ENCODE measurements around the gene BLOC1S3.

Gene BLOC1S3

DNA sequence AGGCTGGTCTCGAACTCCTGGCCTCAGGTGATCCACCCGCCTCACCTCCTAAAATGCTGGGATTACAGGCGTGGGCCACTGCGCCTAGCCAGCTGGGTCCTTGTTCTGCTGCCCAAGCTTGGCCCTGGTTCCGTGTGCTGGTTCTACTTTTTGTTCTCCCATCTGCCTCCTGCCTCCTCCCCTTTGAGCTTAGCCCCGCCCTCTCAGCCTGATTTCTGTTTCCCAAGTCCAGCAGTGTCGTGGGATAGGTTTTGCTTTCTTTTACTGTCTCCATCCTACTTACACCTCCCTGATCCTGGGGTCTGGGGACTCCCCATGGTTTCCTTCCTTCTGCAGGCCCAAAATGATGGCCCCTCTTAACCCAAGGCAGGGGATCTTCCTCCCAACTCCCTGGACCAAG lies 2.4 kb downstream of the BLOC1S3 start:
- no peaks in the 10 kb centered on the region for H3K27me3 Mint-ChIP-seq
- H3K36me3 Mint-ChIP-seq (ENCODE audit: low read depth): no peaks in the 10 kb centered on the region
- H3K27ac Mint-ChIP-seq: peak overlapping the region; percentile 37
- peak overlapping the region; percentile 78 for H3K4me3 Mint-ChIP-seq
- no peaks in the 10 kb centered on the region for H3K9me3 Mint-ChIP-seq
- H3K4me1 Mint-ChIP-seq (ENCODE audit: low read depth): peaks cover 22% of the 10 kb centered on the region

DNA sequence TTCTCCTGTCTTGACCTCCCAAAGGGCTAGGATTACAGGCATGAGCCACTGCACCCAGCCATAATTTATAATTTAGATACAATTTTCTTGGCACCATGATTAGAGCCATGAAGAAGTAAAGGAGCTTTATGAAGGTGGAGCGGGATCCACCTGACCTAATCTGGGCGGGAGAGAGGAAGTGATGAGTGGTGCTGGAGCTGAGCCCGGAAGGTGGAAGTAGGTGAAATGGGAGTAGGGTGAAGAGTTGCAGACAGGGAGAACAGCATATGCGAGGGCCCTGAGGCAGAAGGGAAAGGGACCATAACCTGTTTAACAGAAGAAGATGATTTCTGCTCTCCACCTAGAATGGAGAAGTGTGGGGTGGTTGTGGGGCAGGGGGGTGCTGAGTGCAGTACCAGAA lies 4.2 kb downstream of the BLOC1S3 start:
- Mint-ChIP-seq H3K9me3 (no peaks in the 10 kb centered on the region), H3K4me3 (no peak overlapping the region), H3K27ac (peak overlapping the region; percentile 32), H3K4me1 (ENCODE audit: low read depth) (peaks cover 18% of the 10 kb centered on the region), H3K27me3 (no peaks in the 10 kb centered on the region), H3K36me3 (ENCODE audit: low read depth) (no peaks in the 10 kb centered on the region)

DNA sequence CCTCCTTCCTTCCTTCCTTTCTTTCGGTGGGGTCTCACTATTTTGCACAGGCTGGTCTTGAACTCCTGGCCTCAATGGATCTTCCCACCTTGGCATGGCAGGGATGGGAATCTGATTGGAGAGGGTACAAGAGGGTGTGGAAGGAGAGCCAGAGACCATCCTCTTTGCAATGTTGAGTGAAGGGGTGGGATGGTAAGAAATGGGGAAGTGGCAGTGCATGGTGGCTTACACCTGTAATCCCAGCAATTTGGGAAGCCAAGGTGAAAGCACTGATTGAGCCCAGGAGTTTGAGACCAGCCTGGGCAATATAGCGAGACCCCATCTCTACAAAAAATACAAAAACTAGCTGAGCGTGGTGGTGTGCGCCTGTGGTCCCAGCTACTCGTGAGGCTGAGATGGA lies 5.5 kb downstream of the BLOC1S3 start:
- H3K36me3 Mint-ChIP-seq (ENCODE audit: low read depth): no peaks in the 10 kb centered on the region
- H3K4me3 Mint-ChIP-seq: no peak overlapping the region
- no peak overlapping the region for H3K27ac Mint-ChIP-seq
- no peaks in the 10 kb centered on the region for H3K9me3 Mint-ChIP-seq
- no peaks in the 10 kb centered on the region for H3K27me3 Mint-ChIP-seq
- peaks cover 18% of the 10 kb centered on the region for H3K4me1 Mint-ChIP-seq (ENCODE audit: low read depth)

DNA sequence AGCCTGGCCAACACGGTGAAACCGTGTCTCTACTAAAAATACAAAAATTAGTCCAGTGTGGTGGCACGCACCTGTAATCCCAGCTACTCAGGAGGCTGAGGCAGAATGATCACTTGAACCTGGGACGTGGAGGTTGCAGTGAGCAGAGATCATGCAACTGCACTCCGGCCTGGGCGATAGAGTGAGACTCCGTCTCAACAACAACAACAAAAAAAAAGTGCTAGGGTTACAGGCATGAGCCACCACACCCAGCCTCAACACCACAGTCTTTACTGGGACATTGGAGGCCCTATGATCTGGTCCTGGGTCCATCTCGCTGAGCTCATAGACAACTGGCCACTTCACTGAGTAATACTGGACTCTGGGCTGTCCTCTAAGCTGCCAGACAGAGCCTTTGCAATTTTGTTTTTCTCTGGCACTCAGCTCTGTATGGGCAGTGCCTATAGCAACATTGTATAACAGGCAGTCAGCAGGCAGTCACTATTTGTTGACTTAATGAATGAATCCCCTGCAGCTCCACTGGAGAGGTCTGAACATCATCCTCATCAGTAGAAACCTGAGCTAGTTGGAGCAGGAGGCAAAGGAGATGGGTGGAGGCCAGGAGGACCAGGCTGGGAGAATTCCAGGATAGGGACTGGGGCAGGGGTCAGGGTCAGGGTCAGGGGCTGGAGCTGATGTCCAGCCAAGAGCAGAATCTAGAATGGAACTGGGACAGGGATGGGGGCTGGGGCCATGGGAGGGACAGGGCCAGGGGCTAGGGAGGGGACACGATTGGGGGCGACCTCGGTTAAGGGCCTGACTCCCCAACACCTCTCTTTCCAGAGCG lies 8.1 kb downstream of the BLOC1S3 start:
- H3K27me3 Mint-ChIP-seq: no peaks in the 10 kb centered on the region
- no peak overlapping the region for H3K27ac Mint-ChIP-seq
- peaks cover 1% of the 10 kb centered on the region for H3K4me1 Mint-ChIP-seq (ENCODE audit: low read depth)
- H3K4me3 Mint-ChIP-seq: no peak overlapping the region
- peaks cover 5% of the 10 kb centered on the region for H3K36me3 Mint-ChIP-seq (ENCODE audit: low read depth)
- H3K9me3 Mint-ChIP-seq: no peaks in the 10 kb centered on the region

DNA sequence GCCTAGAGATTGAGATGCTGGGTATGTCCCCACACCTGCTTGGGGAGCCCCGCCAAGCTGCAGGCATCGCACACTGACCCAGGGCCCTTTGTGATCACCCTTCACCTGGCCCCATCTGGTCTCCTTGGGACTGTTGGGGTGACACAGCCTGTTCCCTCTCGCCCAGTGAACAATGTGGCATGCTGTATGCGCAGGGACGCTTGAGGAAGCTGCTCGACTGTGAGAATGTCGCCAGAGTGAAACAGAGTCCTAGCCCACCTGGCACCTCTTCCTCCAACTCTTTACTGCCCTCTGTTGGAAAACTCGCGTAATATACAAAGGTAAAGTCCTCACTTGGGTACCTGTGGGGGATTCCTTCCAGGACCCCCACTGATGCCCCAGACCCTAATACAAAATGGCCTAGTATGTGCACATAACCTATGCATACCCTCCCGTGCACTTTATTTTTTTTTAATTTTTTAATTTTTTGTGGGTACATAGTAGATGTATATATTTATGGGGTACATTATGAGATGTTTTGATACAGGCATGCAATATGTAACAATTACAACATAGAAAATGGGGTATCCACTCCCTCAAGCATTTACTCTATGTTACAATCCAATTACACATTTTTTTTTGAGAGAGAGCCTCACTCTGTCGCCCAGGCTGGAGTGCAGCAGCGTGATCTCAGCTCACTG lies 9.0 kb downstream of the BLOC1S3 start:
- H3K36me3 Mint-ChIP-seq (ENCODE audit: low read depth): peaks cover 5% of the 10 kb centered on the region
- H3K4me1 Mint-ChIP-seq (ENCODE audit: low read depth): no peaks in the 10 kb centered on the region
- no peak overlapping the region for H3K4me3 Mint-ChIP-seq
- no peak overlapping the region for H3K27ac Mint-ChIP-seq
- H3K9me3 Mint-ChIP-seq: no peaks in the 10 kb centered on the region
- no peaks in the 10 kb centered on the region for H3K27me3 Mint-ChIP-seq

DNA sequence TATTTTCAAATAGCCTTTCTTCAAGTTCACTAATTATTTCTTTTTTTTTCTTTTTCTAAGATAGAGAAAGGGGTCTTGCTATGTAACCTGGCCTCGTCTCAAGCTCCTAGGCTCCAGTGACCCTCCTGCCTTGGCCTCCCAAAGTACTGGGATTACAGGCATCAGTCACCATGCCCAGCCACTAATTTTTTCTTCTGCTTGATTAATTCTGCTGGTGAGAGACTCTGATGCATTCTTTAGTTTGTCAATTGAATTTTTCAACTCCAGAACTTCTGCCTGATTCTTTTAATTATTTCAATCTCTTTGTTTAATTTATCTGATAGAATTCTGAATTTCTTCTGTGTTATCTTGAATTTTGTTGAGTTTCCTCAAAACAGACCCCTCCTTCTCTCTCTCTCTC lies 11.4 kb downstream of the BLOC1S3 start:
- Mint-ChIP-seq H3K9me3 (no peaks in the 10 kb centered on the region), H3K36me3 (ENCODE audit: low read depth) (peaks cover 5% of the 10 kb centered on the region), H3K4me1 (ENCODE audit: low read depth) (no peaks in the 10 kb centered on the region), H3K27me3 (no peaks in the 10 kb centered on the region), H3K4me3 (no peak overlapping the region), H3K27ac (no peak overlapping the region)

DNA sequence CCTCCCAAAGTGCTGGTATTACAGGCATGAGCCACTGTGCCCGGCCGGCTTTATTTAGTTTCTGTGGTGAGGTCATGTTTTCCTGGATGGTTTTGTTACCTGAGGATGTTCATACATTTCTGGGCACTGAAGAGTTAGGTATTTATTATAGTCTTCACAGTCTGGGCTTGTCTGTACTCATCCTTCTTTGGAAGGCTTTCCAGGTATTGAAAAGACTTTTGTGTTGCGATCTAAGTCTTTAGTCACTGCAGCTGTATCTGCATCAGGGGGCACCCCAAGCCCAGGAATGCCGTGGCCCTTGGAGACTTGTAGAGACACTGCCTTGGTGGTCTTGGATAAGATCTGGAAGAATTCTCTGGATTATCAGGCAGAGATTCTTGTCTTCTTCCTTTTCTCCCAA lies 12.8 kb downstream of the BLOC1S3 start:
- Mint-ChIP-seq H3K36me3 (ENCODE audit: low read depth) (peaks cover 5% of the 10 kb centered on the region), H3K4me3 (no peak overlapping the region)

DNA sequence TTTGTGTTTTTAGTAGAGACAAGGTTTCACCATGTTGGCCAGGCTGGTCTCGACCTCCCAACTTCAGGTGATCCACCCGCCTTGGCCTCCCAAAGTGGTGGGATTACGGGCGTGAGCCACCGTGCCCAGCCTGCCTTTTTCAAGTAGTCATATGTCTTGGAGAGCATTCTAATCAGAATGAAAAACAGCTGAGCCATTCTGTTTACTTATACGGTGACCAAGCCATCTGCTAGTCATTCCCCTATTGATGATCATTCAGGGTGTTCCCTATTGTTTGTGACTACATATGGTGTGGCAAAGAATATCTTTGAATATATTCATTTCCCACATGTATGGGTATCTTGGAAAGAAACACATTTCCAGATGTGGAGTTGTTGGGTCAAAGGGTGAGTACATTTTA lies 17.2 kb downstream of the BLOC1S3 start:
- Mint-ChIP-seq H3K27me3 (no peaks in the 10 kb centered on the region), H3K9me3 (no peaks in the 10 kb centered on the region), H3K4me1 (ENCODE audit: low read depth) (no peaks in the 10 kb centered on the region), H3K36me3 (ENCODE audit: low read depth) (no peaks in the 10 kb centered on the region), H3K4me3 (no peak overlapping the region), H3K27ac (no peak overlapping the region)

More for the DNA sequence above, 12.8 kb downstream of the BLOC1S3 start:
- Mint-ChIP-seq H3K27ac (no peak overlapping the region), H3K27me3 (no peaks in the 10 kb centered on the region), H3K4me1 (ENCODE audit: low read depth) (no peaks in the 10 kb centered on the region), H3K9me3 (no peaks in the 10 kb centered on the region)

DNA sequence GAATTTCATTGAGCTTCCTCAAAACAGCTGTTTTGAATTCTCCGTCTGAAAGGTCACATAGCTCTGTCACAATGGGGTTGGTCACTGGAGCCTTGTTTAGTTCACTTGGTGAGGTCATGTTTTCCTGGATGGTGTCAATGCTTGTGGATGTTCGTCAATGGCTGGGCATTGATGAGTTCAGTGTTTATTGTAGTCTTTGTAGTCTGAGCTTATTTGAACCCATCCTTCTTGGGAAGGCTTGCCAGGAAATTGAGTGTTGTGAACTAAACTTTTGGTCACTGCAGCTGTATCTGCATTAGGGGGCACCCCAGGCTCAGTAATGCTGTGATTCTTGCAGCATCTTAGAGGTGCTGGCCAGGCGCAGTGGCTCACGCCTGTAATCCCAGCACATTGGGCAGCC lies 22.0 kb downstream of the BLOC1S3 start:
- Mint-ChIP-seq H3K27ac (no peak overlapping the region), H3K9me3 (no peaks in the 10 kb centered on the region), H3K36me3 (ENCODE audit: low read depth) (no peaks in the 10 kb centered on the region), H3K4me3 (no peak overlapping the region), H3K4me1 (ENCODE audit: low read depth) (no peaks in the 10 kb centered on the region), H3K27me3 (no peaks in the 10 kb centered on the region)

DNA sequence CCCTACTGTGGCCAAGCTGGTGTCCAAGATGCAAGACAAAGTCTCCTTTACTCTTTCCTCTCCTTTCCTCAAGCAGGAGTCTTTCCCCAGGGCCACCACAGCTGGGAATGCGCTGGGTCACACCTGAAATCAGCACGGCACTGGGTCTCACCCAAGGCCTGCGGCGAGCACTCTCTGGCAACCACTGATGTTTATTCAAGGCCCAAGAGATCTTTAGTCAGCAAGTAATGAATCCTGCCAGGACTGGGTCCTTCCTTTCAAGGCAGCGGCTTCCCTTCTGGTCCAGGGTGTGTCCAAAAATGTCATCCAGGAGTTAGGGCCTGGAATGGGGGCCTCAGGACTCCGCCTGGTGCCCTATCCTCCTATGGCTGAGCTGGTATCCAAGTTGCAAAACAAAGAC lies 24.1 kb downstream of the BLOC1S3 start:
- H3K4me3 Mint-ChIP-seq: no peak overlapping the region
- no peaks in the 10 kb centered on the region for H3K9me3 Mint-ChIP-seq
- no peaks in the 10 kb centered on the region for H3K27me3 Mint-ChIP-seq
- H3K4me1 Mint-ChIP-seq (ENCODE audit: low read depth): no peaks in the 10 kb centered on the region
- H3K36me3 Mint-ChIP-seq (ENCODE audit: low read depth): no peaks in the 10 kb centered on the region
- H3K27ac Mint-ChIP-seq: no peak overlapping the region

DNA sequence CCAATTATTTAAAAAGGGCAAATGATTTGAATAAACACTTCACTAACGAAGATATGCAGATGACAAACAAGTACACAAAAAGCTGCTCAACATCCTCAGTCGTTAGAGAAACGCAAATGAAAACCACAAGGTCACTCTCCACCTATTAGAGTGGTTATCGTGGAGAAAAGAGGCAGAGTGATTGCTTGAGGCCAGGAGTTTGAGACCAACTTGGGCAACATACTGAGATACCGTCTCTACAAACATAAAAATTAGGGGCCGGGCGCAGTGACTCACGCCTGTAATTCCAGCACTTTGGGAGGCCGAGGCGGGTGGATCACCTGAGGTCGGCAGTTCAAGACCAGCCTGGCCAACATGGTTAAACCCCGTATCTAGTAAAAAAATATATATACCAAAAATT lies 27.2 kb downstream of the BLOC1S3 start:
- Mint-ChIP-seq H3K9me3 (no peaks in the 10 kb centered on the region), H3K4me3 (no peak overlapping the region), H3K36me3 (ENCODE audit: low read depth) (no peaks in the 10 kb centered on the region), H3K4me1 (ENCODE audit: low read depth) (no peaks in the 10 kb centered on the region), H3K27ac (no peak overlapping the region), H3K27me3 (no peaks in the 10 kb centered on the region)

DNA sequence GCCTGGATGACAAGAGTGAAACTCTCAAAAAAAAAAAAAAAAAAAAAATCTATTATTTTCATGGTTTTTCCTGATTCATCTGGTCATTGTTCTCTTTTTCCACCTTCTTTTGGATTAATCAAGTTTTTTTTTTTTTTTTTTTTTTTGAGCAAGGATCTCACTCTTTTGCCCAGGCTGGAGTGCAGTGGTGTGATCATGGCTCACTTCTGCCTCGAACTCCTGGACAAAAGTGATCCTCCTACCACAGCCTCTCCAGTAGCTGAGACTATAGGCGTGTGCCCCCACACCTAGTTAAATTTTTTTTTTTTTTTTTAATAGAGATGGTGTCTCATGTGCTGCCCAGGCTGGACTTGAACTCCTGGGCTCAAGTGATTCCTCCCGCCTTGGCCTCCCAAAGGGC lies 27.7 kb downstream of the BLOC1S3 start:
- no peaks in the 10 kb centered on the region for H3K27me3 Mint-ChIP-seq
- H3K4me3 Mint-ChIP-seq: no peak overlapping the region
- no peaks in the 10 kb centered on the region for H3K9me3 Mint-ChIP-seq
- no peaks in the 10 kb centered on the region for H3K4me1 Mint-ChIP-seq (ENCODE audit: low read depth)
- no peak overlapping the region for H3K27ac Mint-ChIP-seq
- H3K36me3 Mint-ChIP-seq (ENCODE audit: low read depth): no peaks in the 10 kb centered on the region

DNA sequence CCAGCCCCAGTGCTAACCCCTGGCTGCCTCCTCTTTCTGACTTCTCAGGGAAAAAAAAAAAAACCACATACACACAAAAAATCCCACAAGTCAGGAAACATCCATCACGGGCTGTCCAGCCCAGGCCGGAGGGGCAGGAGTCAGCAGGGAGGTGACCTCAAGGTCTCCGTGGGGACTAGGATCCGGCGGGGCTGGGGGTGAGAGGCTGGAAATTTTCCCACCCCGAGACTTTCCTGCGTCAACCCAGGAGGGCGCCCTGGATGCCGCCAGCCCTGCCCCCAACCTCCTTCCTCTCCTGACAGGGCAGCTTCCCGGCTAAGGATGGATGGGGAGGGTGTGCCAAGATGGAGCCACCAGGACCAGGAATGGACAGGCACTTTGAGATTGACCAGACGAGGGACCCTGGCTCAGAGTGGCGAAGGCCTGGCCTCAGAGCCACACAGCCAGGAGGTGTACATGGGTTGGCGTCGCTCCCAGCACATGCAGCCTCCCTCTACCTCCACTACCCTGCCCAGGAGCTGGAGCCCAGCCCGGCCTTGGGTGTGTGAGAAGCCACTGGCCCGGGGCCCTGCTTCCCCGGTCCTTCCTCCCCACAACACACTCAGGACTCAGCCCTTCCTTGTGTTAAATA lies 33.3 kb downstream of the BLOC1S3 start:
- H3K27ac Mint-ChIP-seq: no peak overlapping the region
- H3K9me3 Mint-ChIP-seq: no peaks in the 10 kb centered on the region
- H3K4me1 Mint-ChIP-seq (ENCODE audit: low read depth): no peaks in the 10 kb centered on the region
- H3K27me3 Mint-ChIP-seq: peaks cover 25% of the 10 kb centered on the region
- no peak overlapping the region for H3K4me3 Mint-ChIP-seq
- H3K36me3 Mint-ChIP-seq (ENCODE audit: low read depth): no peaks in the 10 kb centered on the region

DNA sequence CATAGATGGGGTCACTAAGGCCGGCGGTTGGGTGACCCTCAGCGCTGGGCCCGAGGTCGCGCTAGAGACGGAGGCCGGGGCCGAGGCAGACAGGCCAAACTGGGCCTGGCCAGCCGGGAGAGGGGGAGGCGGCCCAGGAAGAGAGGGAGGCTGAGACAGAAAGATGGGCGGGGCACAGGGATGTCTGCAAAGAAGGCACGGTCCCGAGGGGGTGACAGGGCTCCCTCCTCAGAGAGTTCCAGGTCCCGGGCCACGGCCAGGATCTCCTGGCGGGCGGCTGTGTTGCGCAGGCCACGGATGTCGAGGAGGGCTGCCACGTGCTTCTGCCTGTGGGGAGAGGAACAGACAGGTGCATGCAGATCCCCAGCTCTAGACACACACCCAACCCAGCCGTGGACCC lies 34.4 kb downstream of the BLOC1S3 start:
- Mint-ChIP-seq H3K27me3 (peaks cover 27% of the 10 kb centered on the region), H3K9me3 (no peaks in the 10 kb centered on the region), H3K27ac (no peak overlapping the region), H3K36me3 (ENCODE audit: low read depth) (no peaks in the 10 kb centered on the region), H3K4me3 (no peak overlapping the region), H3K4me1 (ENCODE audit: low read depth) (no peaks in the 10 kb centered on the region)

DNA sequence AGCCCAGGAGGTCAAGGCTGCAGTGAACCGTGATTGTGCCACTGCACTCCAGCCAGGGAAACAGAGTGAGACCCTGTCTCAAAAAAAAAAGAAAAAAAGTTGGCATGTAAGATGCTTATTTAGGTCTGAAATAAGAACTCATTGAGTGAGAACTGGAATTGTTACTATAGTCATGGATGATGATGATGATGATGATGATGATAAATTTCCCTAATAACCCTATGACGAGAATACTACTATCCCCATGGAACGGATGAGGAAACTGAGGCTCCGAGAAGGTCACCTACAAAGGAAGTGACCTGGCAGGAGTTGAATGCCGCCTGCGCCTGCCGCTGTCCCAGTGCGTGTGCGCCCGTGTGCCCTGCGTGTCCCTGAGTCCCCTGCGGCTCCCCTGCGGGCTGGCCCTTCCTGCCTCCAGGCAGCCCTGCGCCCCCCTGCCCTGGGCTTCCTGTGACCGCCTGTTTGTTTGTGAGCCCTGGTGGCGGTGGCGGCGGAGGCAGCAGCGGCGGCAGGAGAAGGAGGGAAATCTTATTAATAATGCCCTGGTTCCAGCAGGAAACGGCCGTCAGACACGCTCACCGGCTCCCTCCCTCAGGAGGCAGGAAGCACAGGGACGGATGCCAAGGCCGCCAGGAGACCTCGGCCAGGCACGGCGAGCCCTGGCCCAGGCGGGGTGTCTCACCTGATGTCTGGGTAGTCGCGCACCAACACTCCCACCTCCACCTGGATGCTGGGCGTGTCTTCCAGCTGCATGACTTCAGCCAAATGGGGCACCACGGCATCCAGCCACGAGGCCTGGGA lies 37.0 kb downstream of the BLOC1S3 start:
- Mint-ChIP-seq H3K4me3 (no peak overlapping the region), H3K9me3 (no peaks in the 10 kb centered on the region), H3K4me1 (ENCODE audit: low read depth) (no peaks in the 10 kb centered on the region), H3K27me3 (peaks cover 37% of the 10 kb centered on the region), H3K27ac (no peak overlapping the region), H3K36me3 (ENCODE audit: low read depth) (no peaks in the 10 kb centered on the region)

Data from stimulated activated naive CD8-positive, alpha-beta T cell treated with anti-CD3 and anti-CD28 coated beads, Interleukin-15, Interleukin-2, amounts not matched to agents 100 ng/mL and 50 ng/mL, for 24 hours (primary cell).